Spleen (tissue), 11 donors: Measurements from ENCODE around the gene CCDC106. TPM values are rescaled to one million over a fixed set of nuclear protein-coding genes. Genes with fewer than 3 reads are reported as not detected.

Source experiments
- DNase-seq: peaks from one replicate; pipeline ENCODE4 v3.0.0-alpha.2; 2020
- H3K27ac ChIP-seq, 8 donors: fragments of 200-600 bp; sonication (generic) in 7 of 8; 1 replicate in 4 of 8; 2 replicates in 4 of 8; pipeline versions ENCODE4 v1.5.0 to v1.8.0; 2016 to 2021; ENCODE audit warnings: inconsistent platforms in 4 of 8, mild to moderate bottlenecking in 4 of 8, moderate library complexity in 1 of 8
- H3K27me3 ChIP-seq, 7 donors: fragments of 200-600 bp; sonication (generic) in 6 of 7; replicated peaks in 1 of 7; 1 replicate in 4 of 7; 2 replicates in 3 of 7; pipeline versions ENCODE4 v1.5.0 to v1.8.0; 2016 to 2021; ENCODE audit warnings: inconsistent platforms in 3 of 7, mild to moderate bottlenecking in 1 of 7
- H3K36me3 ChIP-seq, 6 donors: fragments of 200-600 bp; sonication (generic) in 5 of 6; 1 replicate in 4 of 6; 2 replicates in 2 of 6; pipeline versions ENCODE4 v1.5.0 to v1.8.0; 2016 to 2021; ENCODE audit warnings: inconsistent platforms in 2 of 6
- H3K4me1 ChIP-seq, 6 donors: fragments of 200-600 bp; sonication (generic) in 5 of 6; 1 replicate in 3 of 6; 2 replicates in 3 of 6; pipeline versions ENCODE4 v1.5.0 to v1.8.0; 2016 to 2021; ENCODE audit warnings: inconsistent platforms in 3 of 6
- H3K4me3 ChIP-seq, 8 donors: fragments of 200-600 bp; sonication (generic) in 7 of 8; 1 replicate in 4 of 8; 2 replicates in 4 of 8; pipeline versions ENCODE4 v1.5.0 to v1.8.0; 2016 to 2021; ENCODE audit warnings: inconsistent platforms in 4 of 8, mild to moderate bottlenecking in 4 of 8, moderate library complexity in 2 of 8
- H3K9me3 ChIP-seq, 8 donors: fragments of 200-600 bp; sonication (generic) in 7 of 8; 1 replicate in 4 of 8; 2 replicates in 4 of 8; pipeline versions ENCODE4 v1.5.0 to v1.8.0; 2016 to 2021; ENCODE audit warnings: inconsistent platforms in 4 of 8
- POLR2A ChIP-seq, 3 donors: fragments of 450-650 bp; IDR thresholded peaks; one replicate each; pipeline ENCODE4 v1.5.1; 2017; ENCODE audit warnings: antibody characterized with exemption in 3 of 3, mild to moderate bottlenecking in 1 of 3
- POLR2AphosphoS5 ChIP-seq, 3 donors: sonication (generic); formaldehyde crosslinking; IDR thresholded peaks; one replicate each; pipeline ENCODE4 v1.5.1; 2017; ENCODE audit warnings: antibody characterized with exemption in 3 of 3
- WGBS, 5 donors: extraction: QIAGEN DNeasy Blood & Tissue Kit in 3 of 5; methylation state at CpG; one replicate each; pipeline versions ENCODE4 v1.1.5 to v1.1.7; 2013 to 2018; 5-methylcytosine and 5-hydroxymethylcytosine counted together
- intact Hi-C: fragments of 100-400 bp; cut with DNase I; formaldehyde crosslinking; loops from one replicate; pipeline ENCODE4 v1.15.0; 2023; ENCODE audit warnings: low total_unique reads
- polyA plus RNA-seq, 3 donors: library from polyadenylated mRNA; stranded (reverse); fragments of 200-250 nt; gene quantifications; one replicate each; pipeline ENCODE4 v1.2.1, GENCODE V29; 2013
- total RNA-seq, 7 donors: library from RNA; depleted of rRNA in 3 of 7; stranded (reverse); fragments of >200 nt in 3 of 7; fragmentation: NEBNext Ultra II Directional in 4 of 7; extraction: Animal tissue kit (Norgen Biotek cat#: 25700) in 4 of 7; gene quantifications; one replicate each; pipeline versions ENCODE4 v1.1.0 to v1.2.1, GENCODE V29; 2016 to 2021
- TF ChIP-seq, protein P1 (sequence below), 11 experiments: fragments of 200-600 bp in 7 of 11; fragments of 450-650 bp in 4 of 11; sonication (generic) in 4 of 11; IDR thresholded peaks in 8 of 11; conservative IDR thresholded peaks in 3 of 11; 1 replicate in 7 of 11; 2 replicates in 4 of 11; pipeline versions ENCODE4 v1.4.0 to v1.8.0; 2016 to 2021; ENCODE audit warnings: antibody characterized with exemption in 11 of 11, inconsistent platforms in 4 of 11, mild to moderate bottlenecking in 1 of 11
- donor health status: healthy with polysubstance abuse.
- donor health status: DM: no; HTN: no; CAD: no; lungs with moderate emphysema.
- donor health status: DM: no; HTN: no; CAD: no.
- donor health status: Bipolar disorder and iron deficiency.
- donor health status: healthy.
- donor health status: DM: no; HTN: no; CAD: no.
- donor health status: DM: yes; HTN: yes; CAD: no.

CCDC106 gene
- total and polyA plus RNA-seq, 10 donors: 11.9 to 40.1 (median 18.6) TPM

DNA sequence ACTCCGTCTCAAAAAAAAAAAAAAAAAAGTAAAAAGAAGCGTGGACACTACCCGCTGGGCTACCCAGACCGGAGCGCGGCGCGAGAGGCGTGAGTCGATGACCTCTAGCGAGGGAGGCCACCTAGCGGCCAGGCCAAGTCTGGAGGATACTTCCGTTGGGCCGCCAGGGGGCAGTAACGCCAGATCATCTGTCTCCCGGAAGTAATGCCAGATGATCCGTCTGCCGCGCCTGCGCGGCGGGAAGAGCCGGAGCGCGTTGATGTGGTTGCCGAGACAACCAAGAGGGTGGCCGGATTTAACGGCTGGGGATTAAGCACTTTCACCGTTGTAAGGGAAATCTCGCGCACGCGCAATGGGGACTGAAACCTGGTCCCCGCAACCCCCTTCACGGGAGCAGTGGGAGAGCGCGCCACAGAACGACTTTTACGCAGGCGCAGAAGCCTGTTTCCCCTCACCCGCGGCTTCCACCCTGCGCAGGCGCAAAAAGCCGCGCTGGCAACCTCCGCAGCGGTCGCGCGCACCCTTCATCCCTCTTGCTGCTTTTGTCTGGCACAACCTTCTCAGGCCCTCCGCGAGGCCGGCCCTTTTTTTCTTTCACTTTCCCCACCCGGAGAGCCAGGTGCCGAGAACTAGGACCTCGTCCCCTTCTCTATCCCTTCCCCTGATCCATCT, 5.8 kb downstream of the CCDC106 start:
- DNase-seq: peak; percentile 99
- peaks cover 0 to 36% (median under 1%) of the 10 kb centered on the region in 6 donors for H3K36me3 ChIP-seq
- H3K4me3 ChIP-seq: peak overlapping the region; percentile 75 to 100 (median 88)
- peaks cover 41 to 76% (median 58%) of the 10 kb centered on the region in 6 donors for H3K4me1 ChIP-seq
- intact Hi-C loops: no loop called here
- H3K27ac ChIP-seq: peak overlapping the region; percentile 95 to 100 (median 99)
- TF ChIP-seq, protein P1, sequence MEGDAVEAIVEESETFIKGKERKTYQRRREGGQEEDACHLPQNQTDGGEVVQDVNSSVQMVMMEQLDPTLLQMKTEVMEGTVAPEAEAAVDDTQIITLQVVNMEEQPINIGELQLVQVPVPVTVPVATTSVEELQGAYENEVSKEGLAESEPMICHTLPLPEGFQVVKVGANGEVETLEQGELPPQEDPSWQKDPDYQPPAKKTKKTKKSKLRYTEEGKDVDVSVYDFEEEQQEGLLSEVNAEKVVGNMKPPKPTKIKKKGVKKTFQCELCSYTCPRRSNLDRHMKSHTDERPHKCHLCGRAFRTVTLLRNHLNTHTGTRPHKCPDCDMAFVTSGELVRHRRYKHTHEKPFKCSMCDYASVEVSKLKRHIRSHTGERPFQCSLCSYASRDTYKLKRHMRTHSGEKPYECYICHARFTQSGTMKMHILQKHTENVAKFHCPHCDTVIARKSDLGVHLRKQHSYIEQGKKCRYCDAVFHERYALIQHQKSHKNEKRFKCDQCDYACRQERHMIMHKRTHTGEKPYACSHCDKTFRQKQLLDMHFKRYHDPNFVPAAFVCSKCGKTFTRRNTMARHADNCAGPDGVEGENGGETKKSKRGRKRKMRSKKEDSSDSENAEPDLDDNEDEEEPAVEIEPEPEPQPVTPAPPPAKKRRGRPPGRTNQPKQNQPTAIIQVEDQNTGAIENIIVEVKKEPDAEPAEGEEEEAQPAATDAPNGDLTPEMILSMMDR (IDR thresholded peaks at IDR 0.05 in 8 of 11, conservative IDR thresholded peaks at IDR 0.05 in 3 of 11): peak; percentile 98 to 100 (median 99)
- peak; percentile 98 to 99 (median 99) for TF ChIP-seq POLR2AphosphoS5 (IDR thresholded peaks at IDR 0.05)
- TF ChIP-seq POLR2A (IDR thresholded peaks at IDR 0.05): peak in 2 of 3 donors; percentile 88 to 93
- H3K9me3 ChIP-seq: no peaks in the 10 kb centered on the region
- 0 to 1% (median 0%) methylated on average over 49 to 57 of the region's 57 CpGs for WGBS, 5 donors
- no peaks in the 10 kb centered on the region for H3K27me3 ChIP-seq

DNA sequence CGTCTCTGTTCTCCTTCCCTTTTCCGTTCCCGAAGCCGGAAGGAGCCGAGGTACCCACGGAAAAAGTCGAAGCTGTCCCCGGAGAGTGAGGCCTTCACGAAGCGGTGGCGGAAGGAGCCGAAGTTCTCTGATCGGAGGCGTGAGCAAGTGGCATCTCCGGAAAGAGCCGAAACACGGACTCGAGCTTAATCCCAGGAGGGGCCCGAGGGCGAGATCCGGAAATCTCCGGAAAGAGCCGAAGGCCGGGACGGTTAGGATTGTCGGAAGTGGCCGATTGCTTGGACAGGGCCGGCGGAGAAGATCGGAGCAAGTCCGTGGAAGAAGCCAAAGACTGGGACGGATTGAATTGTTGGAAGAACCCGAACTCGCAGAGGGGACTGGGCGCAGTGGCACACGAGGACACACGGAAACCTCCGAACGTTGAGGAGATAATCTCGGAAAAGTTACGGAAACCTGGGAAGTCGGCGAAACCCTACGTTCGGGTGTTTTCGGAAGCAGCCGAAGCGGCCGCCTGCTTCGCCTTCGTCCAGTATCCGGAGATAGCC, 6.4 kb downstream of the CCDC106 start:
- peak; percentile 99 for DNase-seq
- H3K4me3 ChIP-seq: peak overlapping the region; percentile 75 to 100 (median 88)
- TF ChIP-seq POLR2AphosphoS5 (IDR thresholded peaks at IDR 0.05): no peak
- H3K36me3 ChIP-seq: peaks cover 0 to 42% (median 6%) of the 10 kb centered on the region in 6 donors
- H3K27me3 ChIP-seq: no peaks in the 10 kb centered on the region
- H3K27ac ChIP-seq: peak overlapping the region; percentile 95 to 100 (median 99)
- H3K4me1 ChIP-seq: peaks cover 40 to 76% (median 58%) of the 10 kb centered on the region in 6 donors
- intact Hi-C loops: no loop called here
- 0 to 1% (median 0%) methylated on average over 40 to 52 of the region's 52 CpGs for WGBS, 5 donors
- no peaks in the 10 kb centered on the region for H3K9me3 ChIP-seq

DNA sequence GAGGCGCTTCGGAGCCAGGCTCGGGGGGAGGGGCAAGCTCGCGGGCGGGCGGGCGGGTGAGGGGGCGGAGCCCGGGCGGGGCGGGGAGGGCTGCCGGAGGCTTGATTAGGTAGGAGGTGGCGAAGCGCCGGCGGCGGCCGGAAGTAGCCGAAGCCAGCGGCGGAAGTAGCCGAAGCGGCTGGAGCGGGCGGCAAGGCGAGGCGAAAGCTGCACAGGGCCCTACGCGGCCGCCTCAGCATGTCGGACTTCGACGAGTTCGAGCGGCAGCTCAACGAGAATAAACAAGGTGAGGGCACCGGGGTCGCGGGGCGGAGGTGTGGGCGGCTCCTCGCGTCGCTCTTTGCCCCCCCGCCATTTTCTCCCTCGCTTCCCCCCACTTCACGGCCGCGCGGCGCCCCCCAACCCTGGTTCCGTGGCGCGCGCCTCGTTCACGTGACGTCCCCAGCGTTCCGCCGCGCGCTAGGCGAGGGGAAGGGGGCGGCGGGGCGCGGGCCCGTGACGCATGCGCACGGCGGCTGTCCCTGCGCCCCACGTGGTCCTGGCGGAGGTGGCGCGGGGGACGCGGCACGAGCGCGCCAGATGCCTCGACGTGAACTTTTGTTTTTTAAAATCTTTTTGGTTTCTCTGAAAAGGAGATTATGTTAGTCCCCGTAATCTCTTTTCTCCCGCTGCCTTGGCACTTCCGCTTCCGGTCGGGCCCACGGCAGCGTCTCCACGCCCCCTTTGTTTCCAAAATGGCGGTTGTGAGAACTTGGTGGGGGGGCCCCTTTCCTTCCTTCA, 7.0 kb downstream of the CCDC106 start, which contains the start of gene U2AF2:
Gene U2AF2, plus strand, starts transcription at position 168 of the 780 bp plus-strand sequence. Its CDS starts 70 bp downstream, at position 238.
- Histone ChIP-seq H3K9me3 (no peaks in the 10 kb centered on the region), H3K36me3 (peaks cover 0 to 48% (median 13%) of the 10 kb centered on the region in 6 donors), H3K27ac (peak within 1 kb of the TSS; percentile 95 to 100 (median 99)), H3K4me3 (peak within 1 kb of the TSS; percentile 75 to 100 (median 88)), H3K27me3 (no peaks in the 10 kb centered on the region), H3K4me1 (peaks cover 37 to 76% (median 58%) of the 10 kb centered on the region in 6 donors)
- peak; percentile 99 for DNase-seq
- WGBS, 5 donors: 0 to 1% (median 0%) methylated on average over 40 to 95 of the region's 95 CpGs
- intact Hi-C loops: no loop called here
- TF ChIP-seq POLR2A (IDR thresholded peaks at IDR 0.05): peak in 1 of 3 donors; percentile 48
- TF ChIP-seq POLR2AphosphoS5 (IDR thresholded peaks at IDR 0.05): peak; percentile 87 to 91 (median 87)
- TF ChIP-seq, protein P1 (IDR thresholded peaks at IDR 0.05 in 8 of 11, conservative IDR thresholded peaks at IDR 0.05 in 3 of 11): peak in 1 of 11 experiments; percentile 6

DNA sequence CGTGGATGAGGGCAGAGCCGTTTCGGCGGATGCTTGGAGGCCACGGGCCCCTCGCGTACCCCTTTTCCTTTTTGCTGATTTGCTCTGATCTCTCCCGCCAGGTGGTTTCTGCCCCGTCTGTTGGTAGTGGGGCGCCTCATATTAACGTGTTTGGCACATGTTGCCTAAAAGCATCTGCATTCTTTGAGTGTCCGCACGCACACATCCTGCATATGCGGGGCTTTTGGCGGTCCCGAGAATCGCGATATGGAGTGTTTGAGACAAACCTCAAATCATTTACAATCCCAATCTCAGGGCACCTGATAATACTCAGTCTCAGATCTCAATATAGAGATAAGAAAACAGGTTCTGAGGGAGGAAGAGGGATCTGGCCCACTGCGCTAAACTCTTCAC, 7.6 kb downstream of the CCDC106 start:
- Histone ChIP-seq H3K4me3 (peak overlapping the region; percentile 75 to 100 (median 88)), H3K27me3 (no peaks in the 10 kb centered on the region), H3K4me1 (peaks cover 37 to 76% (median 61%) of the 10 kb centered on the region in 6 donors), H3K9me3 (no peaks in the 10 kb centered on the region), H3K36me3 (peaks cover 0 to 48% (median 18%) of the 10 kb centered on the region in 6 donors), H3K27ac (peak overlapping the region; percentile 95 to 100 (median 99))
- 0 to 1% (median 0%) methylated on average over 19 of the region's 19 CpGs for WGBS, 5 donors
- DNase-seq: no peak
- TF ChIP-seq, protein P1 (IDR thresholded peaks at IDR 0.05 in 8 of 11, conservative IDR thresholded peaks at IDR 0.05 in 3 of 11): no peak
- TF ChIP-seq POLR2A (IDR thresholded peaks at IDR 0.05): no peak
- no peak for TF ChIP-seq POLR2AphosphoS5 (IDR thresholded peaks at IDR 0.05)
- intact Hi-C loops: no loop called here
